Measurements from ENCODE around the gene LRRC58.
"Not testable (repeated sequence)": the region's sequence is repeated elsewhere in the genome, so short reads cannot be mapped to it uniquely, and the experiment has no call there.

The LRRC58 gene

GRCh38 chr3:120338517-120338916 is 10.6 kb downstream of the LRRC58 start:
- no peak for DNase-seq

- DNase-seq, result no peak
Observed at GRCh38 chr3:120332646-120333045, 16.5 kb downstream of the LRRC58 start.

GRCh38 chr3:120331076-120331475 is 18.1 kb downstream of the LRRC58 start:
- no peak for DNase-seq

- DNase-seq, result no peak
Observed at GRCh38 chr3:120326784-120327183, 22.4 kb downstream of the LRRC58 start.

GRCh38 chr3:120324190-120324589 is 25.0 kb downstream of the LRRC58 start:
- no peak for DNase-seq

GRCh38 chr3:120323761-120324160 is 25.4 kb downstream of the LRRC58 start:
- not testable (repeated sequence) for DNase-seq

- DNase-seq, result no peak
Observed at GRCh38 chr3:120311863-120312794, 37.0 kb downstream of the LRRC58 start.

- no peak for DNase-seq
Observed at GRCh38 chr3:120306519-120307455, 42.4 kb downstream of the LRRC58 start.

GRCh38 chr3:120304616-120305015 is 44.5 kb downstream of the LRRC58 start:
- no peak for DNase-seq

- no peak for DNase-seq
Observed at GRCh38 chr3:120302361-120302760, 46.8 kb downstream of the LRRC58 start.

- no peak for DNase-seq
Observed at GRCh38 chr3:120300971-120301370, 48.2 kb downstream of the LRRC58 start.

GRCh38 chr3:120299403-120299802 is 49.8 kb downstream of the LRRC58 start:
- DNase-seq, result no peak

GRCh38 chr3:120298996-120299395 is 50.2 kb downstream of the LRRC58 start:
- no peak for DNase-seq

GRCh38 chr3:120291552-120291951 is 57.6 kb downstream of the LRRC58 start:
- DNase-seq, result not testable (repeated sequence)

- DNase-seq, result no peak
Observed at GRCh38 chr3:120289636-120290035, 59.5 kb downstream of the LRRC58 start.

- DNase-seq, result no peak
Observed at GRCh38 chr3:120286465-120286864, 62.7 kb downstream of the LRRC58 start.

- DNase-seq, result no peak
Observed at GRCh38 chr3:120285508-120285841, 63.7 kb downstream of the LRRC58 start.

GRCh38 chr3:120284747-120285507 is 64.2 kb downstream of the LRRC58 start, which contains the start of gene GPR156:
Gene GPR156 (minus strand): TSS chr3:120285222. CDS start chr3:120244098, 41,124 bp downstream.
- DNase-seq, result no peak

GRCh38 chr3:120281261-120281660 is 67.9 kb downstream of the LRRC58 start:
- DNase-seq, result no peak

- DNase-seq, result no peak
Observed at GRCh38 chr3:120280566-120280965, 68.6 kb downstream of the LRRC58 start.

- DNase-seq, result no peak
Observed at GRCh38 chr3:120280026-120280425, 69.1 kb downstream of the LRRC58 start.

- no peak for DNase-seq
Observed at GRCh38 chr3:120276767-120277166, 72.4 kb downstream of the LRRC58 start.

- no peak for DNase-seq
Observed at GRCh38 chr3:120275618-120276017, 73.5 kb downstream of the LRRC58 start.

Data from CD4-positive, alpha-beta T cell treated with Interleukin-6 for 4 hours (primary cell).